Measurements from ENCODE around the gene BICC1.

GRCh38 chr10:58618158-58618676, 105.5 kb downstream of the BICC1 start:
- no peak for TF ChIP-seq EZH2 (IDR thresholded peaks at IDR 0.05)
- no peak for TF ChIP-seq CTCF (IDR thresholded peaks at IDR 0.05 in 2 of 3, conservative IDR thresholded peaks at IDR 0.05 in 1 of 3; ENCODE audit: borderline replicate concordance in 1 of 3, insufficient read depth in 1 of 3, low read depth in 2 of 3, low read length in 2 of 3)
- no peak for TF ChIP-seq POLR2A (IDR thresholded peaks at IDR 0.05; ENCODE audit: borderline replicate concordance, extremely low read depth, insufficient read depth, insufficient read length)
- TF ChIP-seq REST (IDR thresholded peaks at IDR 0.05; ENCODE audit: low read depth) = no peak
- TF ChIP-seq SRF (IDR thresholded peaks at IDR 0.05; ENCODE audit: low read depth) = no peak
- no peak for TF ChIP-seq ZBTB33 (IDR thresholded peaks at IDR 0.05; ENCODE audit: extremely low read depth, insufficient replicate concordance, low read length)
